SK-N-MC (cell line): ENCODE measurements around the gene LDHD.

Experiments
- EZH2 ChIP-seq: fragments of 200-600 bp; sonication (generic); IDR thresholded peaks from one replicate; pipeline ENCODE4 v1.6.1; 2017; ENCODE audit warnings: antibody characterized with exemption
- FOXP2 ChIP-seq: optimal IDR thresholded peaks from 2 replicates; pipeline ENCODE3; 2011; ENCODE audit warnings: mild to moderate bottlenecking, moderate library complexity; ENCODE audit not compliant: insufficient read depth; ENCODE audit errors: extremely low read length, control extremely low read depth

DNA sequence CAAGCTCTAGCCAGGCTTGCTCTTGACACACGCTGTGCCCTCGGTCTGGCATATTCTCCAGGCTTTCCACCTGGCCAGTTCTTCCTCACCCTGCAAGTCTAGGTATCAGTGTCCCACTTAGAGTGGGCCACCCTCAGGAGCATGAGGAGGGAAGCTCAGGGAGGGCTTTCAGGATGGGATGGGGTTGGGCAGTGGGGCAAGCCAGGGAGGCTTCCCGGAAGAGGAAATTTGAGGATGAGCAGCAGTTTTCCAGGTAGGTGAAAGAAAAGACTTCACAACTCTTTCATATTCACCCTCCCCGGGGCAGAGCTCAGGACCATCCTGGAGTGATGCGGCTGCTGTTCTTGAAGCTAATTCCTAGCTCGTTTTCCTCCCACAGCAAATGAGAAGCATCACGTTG lies 14.5 kb upstream of the LDHD start:
- no peak for TF ChIP-seq FOXP2
- TF ChIP-seq EZH2, result no peak
